HUES48 (cell line): ENCODE results near the gene UBE2G1.
A peak's percentile ranks its signal among the peaks of the same experiment; 100 is the strongest.

Source experiments
- H3K27ac ChIP-seq: one replicate; pipeline ENCODE4 v1.7.0; 2013; ENCODE audit warnings: low read depth, low read length, inconsistent platforms
- H3K27me3 ChIP-seq: 2 replicates; pipeline ENCODE4 v1.6.1; 2013; ENCODE audit warnings: mild to moderate bottlenecking, low read length; ENCODE audit not compliant: control insufficient read depth, insufficient read depth
- H3K36me3 ChIP-seq: 2 replicates; pipeline ENCODE4 v1.6.1; 2013; ENCODE audit warnings: low read length; ENCODE audit not compliant: control insufficient read depth, insufficient read depth
- H3K4me1 ChIP-seq: 2 replicates; pipeline ENCODE4 v1.6.1; 2013; ENCODE audit warnings: mild to moderate bottlenecking, low read length; ENCODE audit not compliant: control insufficient read depth, insufficient read depth
- H3K4me3 ChIP-seq: 2 replicates; pipeline ENCODE4 v1.5.1; 2013; ENCODE audit warnings: mild to moderate bottlenecking, low read depth, low read length
- H3K9ac ChIP-seq: 2 replicates; pipeline ENCODE4 v1.6.1; 2013; ENCODE audit warnings: mild to moderate bottlenecking, low read depth, low read length, moderate library complexity
- H3K9me3 ChIP-seq: 2 replicates; pipeline ENCODE4 v1.6.1; 2013; ENCODE audit warnings: low read length; ENCODE audit not compliant: control insufficient read depth, insufficient read depth

UBE2G1 gene

GRCh38 chr17:4318186-4318585, 48.3 kb downstream of the UBE2G1 start:
- peaks cover 38% of the 10 kb centered on the region for H3K4me1 ChIP-seq
- no peak overlapping the region for H3K4me3 ChIP-seq
- H3K27me3 ChIP-seq: no peaks in the 10 kb centered on the region
- no peak overlapping the region for H3K9ac ChIP-seq
- H3K27ac ChIP-seq: peak overlapping the region; percentile 14
- no peaks in the 10 kb centered on the region for H3K9me3 ChIP-seq
- no peaks in the 10 kb centered on the region; the same call in 1 of the 2 replicates for H3K36me3 ChIP-seq

GRCh38 chr17:4317610-4318009, 48.9 kb downstream of the UBE2G1 start:
- no peaks in the 10 kb centered on the region; the same call in 1 of the 2 replicates for H3K36me3 ChIP-seq
- no peaks in the 10 kb centered on the region for H3K9me3 ChIP-seq

GRCh38 chr17:4316648-4317047, 49.8 kb downstream of the UBE2G1 start:
- no peaks in the 10 kb centered on the region for H3K9me3 ChIP-seq
- no peaks in the 10 kb centered on the region; the same call in 1 of the 2 replicates for H3K36me3 ChIP-seq
- H3K4me3 ChIP-seq: no peak overlapping the region
- H3K9ac ChIP-seq: no peak overlapping the region
- H3K27ac ChIP-seq: no peak overlapping the region
- no peaks in the 10 kb centered on the region for H3K27me3 ChIP-seq
- H3K4me1 ChIP-seq: peaks cover 29% of the 10 kb centered on the region

More at GRCh38 chr17:4317610-4318009, 48.9 kb downstream of the UBE2G1 start:
- Histone ChIP-seq H3K27me3 (no peaks in the 10 kb centered on the region), H3K27ac (no peak overlapping the region), H3K4me3 (no peak overlapping the region), H3K9ac (no peak overlapping the region), H3K4me1 (peaks cover 32% of the 10 kb centered on the region)

GRCh38 chr17:4314618-4315017, 51.9 kb downstream of the UBE2G1 start:
- no peaks in the 10 kb centered on the region for H3K9me3 ChIP-seq
- no peaks in the 10 kb centered on the region; the same call in 1 of the 2 replicates for H3K36me3 ChIP-seq
- H3K9ac ChIP-seq: no peak overlapping the region
- H3K4me3 ChIP-seq: no peak overlapping the region
- H3K4me1 ChIP-seq: peaks cover 31% of the 10 kb centered on the region
- H3K27me3 ChIP-seq: no peaks in the 10 kb centered on the region
- no peak overlapping the region for H3K27ac ChIP-seq

GRCh38 chr17:4314179-4314578, 52.3 kb downstream of the UBE2G1 start:
- no peak overlapping the region for H3K9ac ChIP-seq
- no peak overlapping the region for H3K4me3 ChIP-seq
- H3K27ac ChIP-seq: no peak overlapping the region
- no peaks in the 10 kb centered on the region for H3K27me3 ChIP-seq
- peaks cover 29% of the 10 kb centered on the region for H3K4me1 ChIP-seq
- no peaks in the 10 kb centered on the region for H3K9me3 ChIP-seq
- no peaks in the 10 kb centered on the region; the same call in 1 of the 2 replicates for H3K36me3 ChIP-seq

- H3K36me3 ChIP-seq: no peaks in the 10 kb centered on the region; the same call in 1 of the 2 replicates
- no peak overlapping the region for H3K4me3 ChIP-seq
- no peak overlapping the region for H3K9ac ChIP-seq
- H3K9me3 ChIP-seq: no peaks in the 10 kb centered on the region
- no peak overlapping the region for H3K27ac ChIP-seq
- H3K27me3 ChIP-seq: no peaks in the 10 kb centered on the region
- peaks cover 24% of the 10 kb centered on the region for H3K4me1 ChIP-seq
These were observed 53.0 kb downstream of the UBE2G1 start for GRCh38 chr17:4313221-4314114.

- Histone ChIP-seq H3K36me3 (peaks cover 12% of the 10 kb centered on the region), H3K27me3 (no peaks in the 10 kb centered on the region), H3K9me3 (no peaks in the 10 kb centered on the region), H3K9ac (no peak overlapping the region), H3K4me1 (peaks cover 33% of the 10 kb centered on the region), H3K4me3 (no peak overlapping the region), H3K27ac (no peak overlapping the region)
These were observed 56.0 kb downstream of the UBE2G1 start for GRCh38 chr17:4310354-4311060.

- Histone ChIP-seq H3K4me1 (peaks cover 33% of the 10 kb centered on the region), H3K27ac (no peak overlapping the region), H3K9ac (no peak overlapping the region), H3K9me3 (no peaks in the 10 kb centered on the region), H3K36me3 (peaks cover 14% of the 10 kb centered on the region), H3K4me3 (no peak overlapping the region), H3K27me3 (no peaks in the 10 kb centered on the region)
These were observed 56.6 kb downstream of the UBE2G1 start for GRCh38 chr17:4309897-4310296.

GRCh38 chr17:4307179-4307930, 59.1 kb downstream of the UBE2G1 start:
- H3K9me3 ChIP-seq: no peaks in the 10 kb centered on the region
- peaks cover 22% of the 10 kb centered on the region for H3K4me1 ChIP-seq
- no peak overlapping the region for H3K9ac ChIP-seq
- no peaks in the 10 kb centered on the region for H3K27me3 ChIP-seq
- peak overlapping the region; percentile 85 for H3K27ac ChIP-seq
- peak overlapping the region; percentile 48 for H3K4me3 ChIP-seq
- peaks cover 34% of the 10 kb centered on the region for H3K36me3 ChIP-seq

- Histone ChIP-seq H3K9ac (no peak overlapping the region), H3K27ac (no peak overlapping the region), H3K4me3 (no peak overlapping the region), H3K4me1 (peaks cover 22% of the 10 kb centered on the region), H3K36me3 (peaks cover 53% of the 10 kb centered on the region), H3K27me3 (no peaks in the 10 kb centered on the region), H3K9me3 (no peaks in the 10 kb centered on the region)
These were observed 61.3 kb downstream of the UBE2G1 start for GRCh38 chr17:4305224-4305623.
